GM13977 (cell line): ENCODE measurements around the gene CISD3.
"Not testable (repeated sequence)": the region's sequence is repeated elsewhere in the genome, so short reads cannot be mapped to it uniquely, and the experiment has no call there.

Experiments
- DNase-seq: peaks from one replicate; pipeline ENCODE4 v3.0.0; 2012; ENCODE audit warnings: low spot score
- in situ Hi-C: fragments of 300-500 bp; cut with MboI; formaldehyde crosslinking; loops from one replicate; pipeline ENCODE4 v1.12.0; 2022; ENCODE audit warnings: low sequenced_read_pairs, low pct_unique_long_range_greater_than_20kb, mixed read lengths, inconsistent platforms; ENCODE audit not compliant: unreplicated experiment
- TF ChIP-seq, protein P1 (sequence below): IDR thresholded peaks from 2 replicates; pipeline ENCODE4 v1.5.1; 2012; ENCODE audit warnings: mild to moderate bottlenecking, control low read depth; ENCODE audit not compliant: insufficient read depth; ENCODE audit errors: extremely low read depth, missing control alignments

The CISD3 gene

DNA sequence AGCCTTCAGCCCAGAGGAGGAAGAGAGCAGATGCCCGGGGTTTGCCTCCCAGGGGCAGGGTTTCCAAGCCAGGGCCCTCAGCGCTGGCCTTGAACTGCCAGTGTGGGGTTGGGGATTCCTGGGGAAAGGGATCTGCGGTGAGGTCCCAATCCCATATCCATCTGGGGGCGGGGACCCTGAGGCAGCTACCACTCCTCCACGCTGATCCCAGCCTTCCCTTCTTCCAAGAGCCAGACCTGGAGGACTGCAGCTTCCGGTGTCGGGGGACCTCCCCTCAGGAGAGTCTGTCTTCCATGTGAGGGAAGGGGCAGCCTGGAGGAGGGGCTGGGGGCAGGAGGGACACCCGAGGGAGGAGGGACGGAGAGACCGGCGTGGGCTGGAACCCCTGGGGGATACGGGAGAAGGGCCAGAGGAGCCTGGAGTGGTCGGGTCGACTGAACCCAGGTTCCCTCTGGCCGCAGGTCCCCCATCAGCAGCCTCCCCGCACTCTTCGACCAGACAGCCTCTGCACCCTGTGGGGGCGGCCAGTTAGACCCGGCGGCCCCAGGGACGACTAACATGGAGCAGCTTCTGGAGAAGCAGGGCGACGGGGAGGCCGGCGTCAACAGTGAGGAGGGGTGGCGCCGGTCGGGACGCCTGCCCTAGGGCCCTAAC lies 10.7 kb upstream of the CISD3 start:
- in situ Hi-C loops = no loop called here
- DNase-seq = no peak
- TF ChIP-seq, protein P1, sequence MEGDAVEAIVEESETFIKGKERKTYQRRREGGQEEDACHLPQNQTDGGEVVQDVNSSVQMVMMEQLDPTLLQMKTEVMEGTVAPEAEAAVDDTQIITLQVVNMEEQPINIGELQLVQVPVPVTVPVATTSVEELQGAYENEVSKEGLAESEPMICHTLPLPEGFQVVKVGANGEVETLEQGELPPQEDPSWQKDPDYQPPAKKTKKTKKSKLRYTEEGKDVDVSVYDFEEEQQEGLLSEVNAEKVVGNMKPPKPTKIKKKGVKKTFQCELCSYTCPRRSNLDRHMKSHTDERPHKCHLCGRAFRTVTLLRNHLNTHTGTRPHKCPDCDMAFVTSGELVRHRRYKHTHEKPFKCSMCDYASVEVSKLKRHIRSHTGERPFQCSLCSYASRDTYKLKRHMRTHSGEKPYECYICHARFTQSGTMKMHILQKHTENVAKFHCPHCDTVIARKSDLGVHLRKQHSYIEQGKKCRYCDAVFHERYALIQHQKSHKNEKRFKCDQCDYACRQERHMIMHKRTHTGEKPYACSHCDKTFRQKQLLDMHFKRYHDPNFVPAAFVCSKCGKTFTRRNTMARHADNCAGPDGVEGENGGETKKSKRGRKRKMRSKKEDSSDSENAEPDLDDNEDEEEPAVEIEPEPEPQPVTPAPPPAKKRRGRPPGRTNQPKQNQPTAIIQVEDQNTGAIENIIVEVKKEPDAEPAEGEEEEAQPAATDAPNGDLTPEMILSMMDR = no peak

DNA sequence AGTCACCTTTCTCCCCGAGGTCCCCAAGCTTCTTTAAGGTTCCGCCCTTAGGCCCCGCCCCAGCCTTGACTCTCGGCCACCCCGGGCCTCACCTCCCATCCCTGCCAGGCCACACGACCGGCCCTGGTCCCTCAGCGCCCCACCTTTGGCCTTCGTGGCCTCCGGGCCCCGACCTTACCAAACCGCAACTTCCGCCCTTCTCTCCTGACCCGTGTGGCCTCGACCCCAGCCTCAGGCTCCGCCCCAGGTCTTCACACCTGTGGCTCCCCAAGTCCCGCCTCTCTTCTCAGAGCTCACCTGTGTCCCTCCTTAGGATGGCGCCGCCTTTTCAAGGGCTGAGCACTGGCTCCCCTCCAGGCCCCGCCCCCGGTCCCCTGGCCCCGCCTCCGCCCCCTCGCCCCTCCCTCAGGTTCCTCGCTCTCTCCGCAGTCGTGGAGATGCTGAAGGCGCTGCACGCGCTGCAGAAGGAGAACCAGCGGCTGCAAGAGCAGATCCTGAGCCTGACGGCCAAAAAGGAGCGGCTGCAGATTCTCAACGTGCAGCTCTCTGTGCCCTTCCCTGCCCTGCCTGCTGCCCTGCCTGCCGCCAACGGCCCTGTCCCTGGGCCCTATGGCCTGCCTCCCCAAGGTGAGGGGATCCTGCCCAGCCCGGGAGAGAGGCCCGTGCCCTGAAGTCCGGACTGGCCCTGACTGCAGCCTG lies 10.0 kb upstream of the CISD3 start:
- in situ Hi-C loops = no loop called here
- no peak for DNase-seq
- TF ChIP-seq, protein P1 = no peak

DNA sequence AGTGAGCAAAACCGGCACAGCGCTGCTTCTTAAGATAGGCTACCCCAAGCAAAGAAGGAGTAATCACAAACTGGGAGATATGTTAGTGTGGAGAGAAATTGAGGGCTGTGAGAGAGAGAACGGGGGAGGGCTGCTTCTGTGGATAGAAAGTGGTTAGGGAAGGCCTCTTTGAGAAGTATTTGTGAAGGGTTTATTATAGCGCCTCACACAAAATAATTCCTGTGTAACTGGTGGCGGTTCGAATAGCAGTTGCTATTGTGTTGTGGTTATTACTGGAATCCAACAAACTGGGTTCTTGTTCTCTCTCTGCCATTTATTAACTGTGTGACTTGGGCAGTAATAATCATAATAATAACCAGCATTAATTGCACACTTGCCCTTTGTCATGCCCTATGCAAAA lies 9.2 kb upstream of the CISD3 start:
- TF ChIP-seq, protein P1 = no peak
- in situ Hi-C loops = no loop called here
- DNase-seq = no peak

DNA sequence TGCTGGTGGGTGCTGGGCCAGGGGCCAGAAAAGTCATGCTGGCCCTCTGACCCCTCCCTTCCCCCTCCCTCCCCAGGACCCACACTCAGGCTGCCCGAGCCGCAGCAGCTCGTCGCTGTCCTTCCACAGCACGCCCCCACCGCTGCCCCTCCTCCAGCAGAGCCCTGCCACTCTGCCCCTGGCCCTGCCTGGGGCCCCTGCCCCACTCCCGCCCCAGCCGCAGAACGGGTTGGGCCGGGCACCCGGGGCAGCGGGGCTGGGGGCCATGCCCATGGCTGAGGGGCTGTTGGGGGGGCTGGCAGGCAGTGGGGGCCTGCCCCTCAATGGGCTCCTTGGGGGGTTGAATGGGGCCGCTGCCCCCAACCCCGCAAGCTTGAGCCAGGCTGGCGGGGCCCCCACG lies 8.3 kb upstream of the CISD3 start:
- in situ Hi-C loops = no loop called here
- TF ChIP-seq, protein P1 = no peak

DNA sequence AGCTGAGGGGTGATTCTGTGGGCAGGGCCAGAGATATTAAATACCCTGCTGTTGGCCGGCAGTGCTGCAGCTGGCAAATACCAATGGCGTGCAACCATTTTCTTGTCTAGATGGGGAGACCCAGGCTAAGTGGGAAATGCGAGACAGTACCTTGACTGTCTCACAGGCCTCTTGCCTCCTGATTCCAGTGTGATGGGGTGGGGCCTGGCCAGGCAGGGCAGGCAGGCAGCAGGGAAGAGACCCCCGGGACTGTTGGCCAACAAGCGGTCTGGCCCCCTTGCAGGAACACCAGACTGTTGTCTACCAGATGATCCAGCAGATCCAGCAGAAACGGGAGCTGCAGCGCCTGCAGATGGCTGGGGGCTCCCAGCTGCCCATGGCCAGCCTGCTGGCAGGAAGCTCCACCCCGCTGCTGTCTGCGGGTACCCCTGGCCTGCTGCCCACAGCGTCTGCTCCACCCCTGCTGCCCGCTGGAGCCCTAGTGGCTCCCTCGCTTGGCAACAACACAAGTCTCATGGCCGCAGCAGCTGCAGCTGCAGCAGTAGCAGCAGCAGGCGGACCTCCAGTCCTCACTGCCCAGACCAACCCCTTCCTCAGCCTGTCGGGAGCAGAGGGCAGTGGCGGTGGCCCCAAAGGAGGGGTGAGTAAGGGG lies 5.7 kb upstream of the CISD3 start:
- DNase-seq = no peak
- in situ Hi-C loops = no loop called here

More for the DNA sequence above, 8.3 kb upstream of the CISD3 start:
- no peak for DNase-seq

DNA sequence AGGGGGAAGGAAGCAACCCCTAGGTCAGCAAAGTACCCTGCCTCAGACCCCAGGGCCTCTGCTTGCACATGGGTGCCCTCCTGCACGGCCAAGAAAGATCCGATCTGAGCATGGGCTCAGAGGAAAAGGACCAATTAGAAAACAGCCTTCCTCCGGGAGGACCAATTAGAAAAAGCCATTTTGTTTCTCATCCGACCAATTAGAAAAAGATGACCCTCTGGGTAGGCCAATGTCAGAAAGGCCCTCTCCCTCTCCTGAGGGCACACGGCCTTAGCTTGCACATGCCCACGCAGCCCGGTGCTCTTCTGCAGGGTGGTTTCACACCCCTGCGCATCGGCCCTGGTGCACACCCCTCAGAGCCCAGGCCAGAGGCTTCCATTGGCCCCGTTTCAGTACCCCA lies 5.1 kb upstream of the CISD3 start:
- TF ChIP-seq, protein P1 = no peak
- no peak for DNase-seq
- in situ Hi-C loops = no loop called here

More for the DNA sequence above, 5.7 kb upstream of the CISD3 start:
- TF ChIP-seq, protein P1 = no peak

DNA sequence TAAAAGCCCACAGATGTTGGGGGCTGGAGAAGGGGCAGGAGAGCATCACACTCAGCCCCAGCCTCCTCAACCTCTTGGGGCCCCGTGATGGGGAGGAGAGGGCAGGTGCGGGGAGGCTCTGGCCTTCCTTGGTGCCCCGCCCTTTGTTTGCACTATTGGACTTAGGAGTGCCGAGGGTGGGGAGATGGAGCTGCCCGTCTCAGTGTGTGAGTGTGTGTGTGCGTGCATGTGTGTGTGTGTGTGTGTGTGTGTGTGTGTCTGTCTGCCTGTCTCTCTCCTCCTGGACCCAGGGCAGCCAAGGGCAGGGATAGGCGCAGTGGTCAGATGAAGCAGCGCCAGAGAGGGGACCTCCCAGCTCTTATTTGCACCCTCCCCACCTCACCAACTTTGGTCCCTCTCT lies 4.0 kb upstream of the CISD3 start:
- DNase-seq, in situ Hi-C loops: not testable (repeated sequence)
